MG63 (cell line): ENCODE data around the gene MEIS2. TPM values are rescaled to one million over a fixed set of nuclear protein-coding genes. Genes with fewer than 3 reads are reported as not detected.

Source experiments
- DNase-seq: peaks from one replicate; pipeline ENCODE4 v3.0.0-alpha.2; 2020
- H3K27me3 ChIP-seq: fragments of 250-450 bp; sonication (Bioruptor Pico); 2 replicates; pipeline ENCODE4 v1.5.1; 2020; ENCODE audit warnings: mild to moderate bottlenecking, moderate library complexity
- H3K36me3 ChIP-seq: fragments of 250-450 bp; sonication (Bioruptor Pico); 2 replicates; pipeline ENCODE4 v1.5.1; 2020; ENCODE audit warnings: mild to moderate bottlenecking, moderate library complexity
- H3K4me3 ChIP-seq: fragments of 250-450 bp; sonication (Bioruptor Pico); 2 replicates; pipeline ENCODE4 v1.5.1; 2020; ENCODE audit warnings: mild to moderate bottlenecking, moderate library complexity
- H3K9me3 ChIP-seq: fragments of 250-450 bp; sonication (Bioruptor Pico); 2 replicates; pipeline ENCODE4 v1.5.1; 2020; ENCODE audit warnings: mild to moderate bottlenecking, moderate library complexity
- total RNA-seq: library from RNA; depleted of rRNA; stranded (reverse); fragments of >200 nt; shearing (Covaris generic); gene quantifications from 2 replicates; pipeline ENCODE4 v1.2.3, GENCODE V29; 2014; ENCODE audit warnings: low replicate concordance

MEIS2 gene
- total RNA-seq, 1 experiment from 2014 or later, result 2.0 TPM

DNA sequence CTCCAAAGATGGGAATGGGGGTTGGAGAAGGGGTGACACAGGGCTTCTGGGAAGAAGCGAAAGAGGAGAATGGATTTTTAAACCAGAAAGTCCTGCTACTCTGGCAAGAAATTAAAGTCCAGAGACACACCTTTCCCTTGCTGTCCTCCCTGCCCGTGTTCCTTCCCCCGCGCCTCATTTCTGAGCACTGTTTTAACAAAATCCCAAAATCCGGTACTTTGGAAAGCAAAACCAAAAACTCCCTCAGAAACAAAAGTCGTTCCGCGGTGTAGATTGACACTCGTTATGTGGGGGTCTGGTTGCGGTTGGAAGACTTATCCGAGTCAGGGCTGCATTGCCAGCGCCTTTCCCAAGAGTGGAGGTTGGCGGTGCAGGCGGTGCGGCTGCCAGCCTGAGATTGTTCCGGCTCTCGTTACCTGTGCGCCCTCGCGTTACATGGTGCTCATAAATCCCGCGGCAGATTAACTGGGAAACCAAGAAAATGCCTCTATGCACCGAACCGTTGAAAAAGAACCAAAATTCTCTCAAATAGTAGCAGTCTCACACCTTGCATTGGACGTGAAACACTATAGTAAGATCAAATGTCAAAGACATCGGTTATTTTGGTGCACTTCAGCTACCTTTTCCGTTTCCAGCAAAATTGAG, 217.7 kb downstream of the MEIS2 start:
- Histone ChIP-seq H3K4me3 (no peak overlapping the region), H3K36me3 (no peaks in the 10 kb centered on the region), H3K27me3 (peaks cover 24% of the 10 kb centered on the region), H3K9me3 (no peaks in the 10 kb centered on the region)
- no peak for DNase-seq

DNA sequence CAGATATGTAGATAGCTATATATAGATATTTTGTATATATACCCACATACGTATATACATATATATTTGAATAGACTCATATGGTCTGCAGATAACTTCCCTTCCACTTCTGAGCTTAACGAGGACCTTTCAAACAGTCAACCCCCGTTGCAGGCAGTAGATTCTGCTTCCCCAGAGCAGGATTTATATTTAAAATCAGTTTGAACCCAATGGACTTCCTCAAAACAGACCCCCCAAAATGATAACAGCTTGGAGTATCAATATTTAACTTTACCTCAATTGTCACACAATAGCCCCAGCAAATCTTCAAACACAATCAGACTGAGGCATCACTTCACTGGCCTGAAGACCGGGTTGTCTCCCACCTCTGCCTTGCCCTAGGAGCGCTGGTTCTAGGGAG, 218.3 kb downstream of the MEIS2 start:
- Histone ChIP-seq H3K27me3 (peaks cover 22% of the 10 kb centered on the region), H3K9me3 (no peaks in the 10 kb centered on the region), H3K36me3 (no peaks in the 10 kb centered on the region), H3K4me3 (no peak overlapping the region)
- DNase-seq, result no peak

DNA sequence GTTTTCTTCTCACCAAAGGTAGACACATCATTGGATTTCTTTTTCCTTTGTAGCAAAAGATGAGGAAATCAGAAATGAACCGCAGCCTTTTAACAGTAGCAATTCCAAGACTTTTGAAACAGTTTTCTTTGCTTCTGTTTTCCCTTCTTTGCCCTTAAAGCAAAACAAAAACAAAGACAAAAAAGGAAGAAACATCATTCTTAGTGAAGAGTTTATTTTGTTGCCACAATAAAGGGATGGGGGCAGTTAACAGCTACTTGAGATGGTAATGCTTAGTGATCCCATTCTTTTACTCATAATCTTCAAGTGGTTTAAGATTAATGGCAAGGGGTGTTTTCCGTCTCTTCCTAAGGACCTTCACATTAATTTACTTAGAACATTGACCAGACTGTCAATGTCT, 218.8 kb downstream of the MEIS2 start:
- DNase-seq, result no peak
- no peak overlapping the region for H3K4me3 ChIP-seq
- no peaks in the 10 kb centered on the region for H3K9me3 ChIP-seq
- no peaks in the 10 kb centered on the region for H3K36me3 ChIP-seq
- H3K27me3 ChIP-seq, result peaks cover 26% of the 10 kb centered on the region

DNA sequence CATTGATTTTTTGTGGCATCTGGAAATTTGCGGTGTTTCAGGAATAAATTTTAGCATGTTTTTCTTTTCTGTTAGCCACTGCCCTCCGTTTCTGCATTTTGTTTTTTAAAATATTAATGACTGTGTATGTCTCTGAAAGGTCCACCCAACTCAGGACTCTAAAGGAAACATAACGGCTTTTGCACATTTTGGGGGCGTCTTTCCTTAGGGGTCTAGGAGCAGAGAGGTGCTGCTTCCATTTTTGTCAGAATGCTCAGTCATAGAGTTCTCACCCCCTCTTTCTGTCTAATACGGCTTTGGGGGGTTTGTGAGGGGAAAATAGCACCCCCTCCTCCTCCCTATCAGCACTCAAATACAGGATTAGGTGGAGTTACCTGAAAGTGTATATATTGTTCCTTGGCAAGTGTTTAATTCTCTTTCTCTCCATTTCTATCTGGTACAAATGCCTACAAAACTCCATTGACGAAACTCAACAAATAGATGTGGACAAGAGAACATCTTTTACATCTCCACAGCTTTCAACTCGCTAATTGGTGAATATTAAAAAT, 219.4 kb downstream of the MEIS2 start:
- H3K27me3 ChIP-seq, result peaks cover 27% of the 10 kb centered on the region
- H3K36me3 ChIP-seq, result no peaks in the 10 kb centered on the region
- DNase-seq, result no peak

DNA sequence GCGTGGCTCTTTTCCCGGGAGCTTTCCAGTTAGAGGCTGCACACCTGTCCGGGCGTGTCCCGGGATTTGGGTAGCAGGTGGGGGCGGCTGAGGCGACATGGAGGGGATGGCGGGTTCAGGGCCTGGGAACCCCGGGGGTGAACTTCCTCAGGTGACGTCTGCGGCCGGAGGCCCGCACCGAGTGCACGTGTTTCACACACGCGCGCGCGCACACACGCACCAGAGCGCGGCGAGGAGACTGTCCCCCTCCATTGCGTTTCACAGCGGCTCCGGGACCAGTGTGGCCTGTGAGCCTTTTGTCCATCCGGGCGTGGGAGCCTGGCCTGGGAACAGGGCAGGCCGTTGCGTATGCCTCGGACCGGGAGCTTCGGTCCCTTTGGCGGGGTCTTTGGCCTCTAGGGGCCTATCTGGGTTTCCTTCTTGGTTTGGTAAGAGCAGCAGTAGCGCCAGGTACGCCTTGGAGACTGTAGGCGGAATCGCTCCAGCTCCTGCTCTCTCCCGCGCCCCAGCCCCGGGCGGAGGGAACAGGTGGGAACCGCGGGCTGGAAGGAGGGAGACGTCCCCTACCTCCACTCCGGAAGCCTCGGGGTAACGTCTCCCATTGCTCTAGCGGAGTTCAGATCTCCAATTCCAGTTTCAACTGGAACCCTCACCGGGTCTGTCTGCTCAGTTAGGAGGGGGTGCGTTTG, 220.0 kb downstream of the MEIS2 start:
- no peaks in the 10 kb centered on the region for H3K9me3 ChIP-seq
- no peak overlapping the region for H3K4me3 ChIP-seq
- no peak for DNase-seq
- peaks cover 28% of the 10 kb centered on the region for H3K27me3 ChIP-seq
- no peaks in the 10 kb centered on the region for H3K36me3 ChIP-seq

More for the DNA sequence above, 219.4 kb downstream of the MEIS2 start:
- Histone ChIP-seq H3K9me3 (no peaks in the 10 kb centered on the region), H3K4me3 (no peak overlapping the region)

DNA sequence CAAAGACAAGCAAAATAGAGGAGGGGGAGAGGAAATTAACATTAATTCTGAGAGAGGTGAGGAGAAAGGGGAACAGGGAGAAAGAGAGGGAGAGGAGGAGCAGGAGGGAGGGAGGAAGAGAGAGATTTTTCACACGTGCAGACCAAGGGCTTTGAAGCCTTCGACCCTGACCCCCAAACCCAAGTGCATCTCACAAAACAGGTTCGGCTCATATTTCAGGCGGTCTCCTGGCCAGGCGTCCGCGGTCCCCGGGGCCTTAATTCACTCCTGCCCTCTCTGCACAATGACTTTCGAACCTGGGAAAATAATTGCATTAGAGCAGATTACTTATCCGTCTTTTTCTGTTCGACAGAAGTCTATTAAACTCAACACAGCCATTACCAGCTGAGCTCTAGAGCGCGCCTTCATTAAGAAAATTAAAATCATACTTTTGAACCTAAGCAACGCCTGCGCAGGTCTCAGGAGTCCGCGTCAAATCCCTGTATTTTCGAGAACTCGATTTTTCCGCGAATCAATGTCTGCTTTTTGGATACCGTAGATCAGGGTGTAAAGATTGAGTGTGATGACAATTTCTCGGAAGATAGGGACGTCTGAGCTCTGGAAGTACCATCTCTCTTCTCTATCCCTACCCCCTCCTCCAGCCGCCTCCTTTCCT, 220.7 kb downstream of the MEIS2 start:
- Histone ChIP-seq H3K27me3 (peaks cover 28% of the 10 kb centered on the region), H3K9me3 (no peaks in the 10 kb centered on the region), H3K4me3 (no peak overlapping the region), H3K36me3 (no peaks in the 10 kb centered on the region)
- DNase-seq, result no peak

DNA sequence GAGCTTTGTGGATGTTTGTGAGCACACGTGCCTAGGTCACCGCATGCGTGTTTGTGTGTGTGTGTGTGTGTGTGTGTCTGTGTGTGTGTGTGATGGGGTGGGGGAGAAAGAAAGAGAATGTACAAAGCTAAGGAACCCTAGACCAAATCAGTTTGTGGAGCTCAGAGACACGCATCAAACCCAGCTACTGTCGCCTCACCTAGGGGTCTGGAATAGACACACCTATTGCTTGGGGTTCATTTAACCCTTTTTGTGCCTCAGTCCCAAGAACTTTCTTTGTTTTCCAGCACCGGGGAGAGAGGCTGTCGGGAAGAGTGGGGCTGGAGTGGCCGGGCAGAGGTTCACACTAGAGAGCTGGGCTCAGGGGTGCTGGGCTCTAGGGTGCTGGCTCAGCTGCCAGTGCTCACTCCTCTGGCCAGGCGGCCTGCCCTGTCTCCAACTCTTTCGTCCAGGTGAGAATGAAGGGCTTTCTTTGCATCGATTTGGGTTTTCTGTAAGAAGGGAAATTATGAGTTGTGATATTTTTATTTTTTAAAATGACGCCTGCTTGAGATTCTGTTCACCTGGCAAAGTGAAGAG, 221.6 kb downstream of the MEIS2 start:
- DNase-seq, result no peak
- H3K9me3 ChIP-seq, result no peaks in the 10 kb centered on the region
- no peak overlapping the region for H3K4me3 ChIP-seq
- peaks cover 28% of the 10 kb centered on the region for H3K27me3 ChIP-seq
- H3K36me3 ChIP-seq, result no peaks in the 10 kb centered on the region

DNA sequence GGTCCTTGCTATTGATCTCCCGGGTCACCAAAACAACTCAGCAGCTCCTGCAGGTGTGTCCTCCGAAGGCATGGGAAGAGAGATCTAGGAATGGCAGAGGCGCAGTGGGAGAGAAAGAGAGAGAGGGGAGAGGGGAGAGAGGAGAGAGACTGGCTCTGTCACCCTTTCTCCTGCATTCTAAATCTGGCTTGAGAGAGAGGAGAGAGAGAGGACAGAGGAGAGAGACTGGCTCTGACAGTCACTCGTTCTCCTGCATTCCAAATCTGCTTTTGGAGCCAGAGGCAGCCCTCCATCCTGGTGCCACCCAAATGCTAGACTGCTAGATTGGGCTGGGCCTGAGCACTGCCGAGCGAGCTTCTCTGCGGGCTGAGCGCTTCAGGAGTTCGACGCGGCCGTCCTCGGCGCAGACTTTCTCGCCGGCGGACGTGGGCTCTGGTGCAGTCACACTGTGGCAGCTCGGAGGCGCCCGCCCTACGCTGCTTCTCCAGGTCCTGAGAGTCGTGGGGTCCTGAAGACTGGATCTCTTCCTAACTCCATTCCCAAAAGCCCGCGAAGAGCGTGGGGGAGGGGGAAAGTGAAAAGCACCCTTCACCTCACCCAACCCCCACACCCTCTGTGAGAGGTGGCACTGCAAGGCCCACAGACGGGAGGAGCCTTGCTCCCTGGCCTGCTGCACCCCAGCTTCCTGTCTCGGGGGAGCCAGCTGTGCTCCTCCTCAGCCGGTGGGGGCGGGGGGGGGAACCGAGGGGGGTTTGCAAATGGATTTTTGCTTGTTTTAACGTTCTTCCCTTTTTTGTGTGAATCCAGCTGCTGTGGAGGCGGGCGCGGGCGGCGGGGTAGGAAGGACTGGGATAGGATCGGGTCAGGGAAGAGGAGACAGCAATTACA, 222.3 kb downstream of the MEIS2 start:
- Histone ChIP-seq H3K36me3 (no peaks in the 10 kb centered on the region), H3K9me3 (no peaks in the 10 kb centered on the region), H3K27me3 (peaks cover 23% of the 10 kb centered on the region), H3K4me3 (no peak overlapping the region)
- no peak for DNase-seq

DNA sequence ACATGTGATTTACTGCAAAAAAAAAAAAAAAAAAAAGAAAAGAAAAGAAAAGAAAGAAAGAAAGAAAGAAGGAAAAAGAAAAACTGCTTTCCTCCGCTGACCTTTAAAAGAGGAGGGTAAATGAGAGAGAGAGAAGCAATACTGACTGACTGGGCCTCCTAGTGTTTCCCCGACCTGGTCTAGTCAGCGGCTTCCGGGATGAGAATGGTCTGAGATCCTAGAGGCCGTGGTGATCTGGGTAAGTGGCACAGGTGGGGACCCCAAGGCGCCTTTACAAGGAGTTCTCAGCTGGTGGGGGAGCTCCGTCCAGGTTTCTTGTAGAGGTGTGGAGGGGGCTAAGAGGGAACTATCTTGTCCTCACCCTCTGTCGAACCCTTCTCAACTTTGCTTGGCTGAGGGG, 223.1 kb downstream of the MEIS2 start:
- H3K4me3 ChIP-seq, result no peak overlapping the region
- no peaks in the 10 kb centered on the region for H3K9me3 ChIP-seq
- peaks cover 15% of the 10 kb centered on the region for H3K27me3 ChIP-seq
- no peak for DNase-seq
- no peaks in the 10 kb centered on the region for H3K36me3 ChIP-seq

DNA sequence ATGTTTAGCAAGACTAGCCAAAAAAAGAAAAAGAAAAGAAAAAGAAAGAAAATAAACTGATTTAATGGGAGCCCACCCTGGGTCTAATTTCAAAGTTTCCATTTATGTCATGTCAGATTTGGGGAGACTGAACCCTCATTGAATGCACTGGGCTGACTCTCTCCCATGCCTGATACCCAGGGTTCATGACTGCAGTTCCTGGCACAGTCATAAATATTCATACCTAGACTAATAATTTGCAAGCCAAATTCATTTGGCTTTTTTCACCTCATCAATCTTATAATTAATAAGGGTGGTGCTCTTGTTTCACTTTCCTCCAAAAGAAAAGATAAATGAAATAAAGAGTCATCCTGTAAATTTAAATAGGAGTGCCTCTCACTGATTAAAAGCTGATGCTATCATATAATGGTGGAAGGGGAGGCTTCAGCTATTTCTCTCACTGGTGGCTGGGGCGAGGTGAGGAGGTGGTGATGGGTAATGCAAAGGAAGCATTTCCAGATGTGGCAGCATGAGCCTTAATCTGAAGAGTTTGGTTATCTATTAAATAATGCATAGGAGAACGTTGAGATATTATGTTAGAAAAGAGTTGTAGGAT, 224.5 kb downstream of the MEIS2 start:
- Histone ChIP-seq H3K36me3 (no peaks in the 10 kb centered on the region), H3K27me3 (peaks cover 6% of the 10 kb centered on the region; the same call in 1 of the 2 replicates), H3K4me3 (no peak overlapping the region), H3K9me3 (no peaks in the 10 kb centered on the region)
- DNase-seq, result no peak

DNA sequence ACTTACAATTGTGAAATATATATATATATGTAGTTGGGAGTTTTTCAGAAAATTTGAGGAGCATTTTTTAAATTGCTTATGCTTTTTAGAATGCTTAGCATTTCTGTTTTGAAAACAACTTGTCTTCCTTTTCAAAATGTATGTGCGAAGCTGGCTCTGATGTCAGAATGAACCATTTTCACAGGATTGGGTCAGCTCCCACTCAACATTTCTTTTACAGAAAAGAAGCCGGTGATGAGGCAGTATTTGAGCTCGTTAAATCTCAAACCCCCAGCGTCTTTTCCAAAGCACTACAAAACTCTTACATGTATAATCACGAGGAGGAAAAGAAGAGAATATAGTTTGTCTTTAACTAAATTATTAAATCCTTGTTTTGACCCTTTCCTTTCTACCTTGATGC, 225.4 kb downstream of the MEIS2 start:
- no peak for DNase-seq
- Histone ChIP-seq H3K9me3 (no peaks in the 10 kb centered on the region), H3K4me3 (no peak overlapping the region), H3K27me3 (peaks cover 6% of the 10 kb centered on the region; the same call in 1 of the 2 replicates), H3K36me3 (no peaks in the 10 kb centered on the region)

DNA sequence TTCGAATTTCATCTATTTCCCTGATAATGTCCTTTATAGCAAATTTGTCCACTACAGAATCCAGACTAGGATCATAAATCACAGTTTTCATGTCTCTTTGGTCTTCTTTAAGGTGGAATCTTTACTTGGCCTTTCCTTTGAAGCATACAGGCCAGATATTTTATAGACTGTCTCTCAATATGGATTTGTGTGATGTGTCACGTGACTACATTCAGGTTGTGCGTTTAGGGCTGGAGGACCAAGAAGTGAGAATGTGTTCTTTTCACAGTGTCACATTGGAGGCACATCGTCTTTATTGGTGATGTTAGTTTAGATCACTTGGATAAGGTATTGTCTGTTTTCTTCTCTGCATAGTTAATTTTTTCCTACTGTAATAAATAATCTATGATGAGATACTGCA, 232.9 kb downstream of the MEIS2 start:
- no peaks in the 10 kb centered on the region for H3K36me3 ChIP-seq
- no peak for DNase-seq
- no peak overlapping the region for H3K4me3 ChIP-seq
- no peaks in the 10 kb centered on the region for H3K9me3 ChIP-seq
- no peaks in the 10 kb centered on the region for H3K27me3 ChIP-seq

DNA sequence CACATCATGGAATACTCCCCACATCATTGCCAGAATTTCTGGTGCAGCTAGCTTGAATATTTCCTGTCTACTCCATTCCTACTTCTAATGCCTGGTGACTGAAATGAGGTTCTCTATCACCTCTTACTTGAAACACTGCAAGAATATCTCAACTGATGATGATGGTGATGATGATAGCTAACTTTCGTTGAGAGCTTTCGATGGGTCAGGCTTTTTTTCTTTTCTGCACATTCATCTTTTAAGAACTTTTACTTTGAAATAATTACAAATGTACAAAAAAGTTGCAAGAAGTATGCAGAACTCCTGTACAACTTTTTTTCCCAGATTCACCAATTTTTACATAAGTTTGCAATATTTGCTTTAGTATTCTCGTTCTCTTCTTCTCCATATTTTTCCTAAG, 233.5 kb downstream of the MEIS2 start:
- Histone ChIP-seq H3K27me3 (no peaks in the 10 kb centered on the region), H3K9me3 (no peaks in the 10 kb centered on the region), H3K4me3 (no peak overlapping the region), H3K36me3 (no peaks in the 10 kb centered on the region)
- no peak for DNase-seq

DNA sequence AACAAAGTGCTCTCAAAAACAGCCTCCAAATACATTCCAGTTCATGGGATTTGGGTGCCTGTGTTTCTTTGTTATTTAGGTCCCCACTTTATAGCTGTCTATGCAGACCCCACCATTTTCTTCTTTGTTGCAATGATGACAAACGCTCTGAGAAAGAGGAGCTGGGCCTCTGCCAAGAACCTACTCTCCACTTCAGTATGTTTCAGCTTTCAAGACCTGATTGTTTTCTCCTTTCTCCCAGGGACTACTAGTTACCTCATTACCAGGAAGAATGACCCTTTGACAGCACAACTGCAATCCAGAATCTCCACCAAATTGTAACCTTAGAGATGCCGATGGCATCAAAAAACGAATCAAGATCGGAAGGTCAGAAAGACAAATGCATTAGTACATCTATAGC, 236.8 kb downstream of the MEIS2 start:
- Histone ChIP-seq H3K4me3 (no peak overlapping the region), H3K9me3 (no peaks in the 10 kb centered on the region), H3K36me3 (no peaks in the 10 kb centered on the region), H3K27me3 (no peaks in the 10 kb centered on the region)
- no peak for DNase-seq

DNA sequence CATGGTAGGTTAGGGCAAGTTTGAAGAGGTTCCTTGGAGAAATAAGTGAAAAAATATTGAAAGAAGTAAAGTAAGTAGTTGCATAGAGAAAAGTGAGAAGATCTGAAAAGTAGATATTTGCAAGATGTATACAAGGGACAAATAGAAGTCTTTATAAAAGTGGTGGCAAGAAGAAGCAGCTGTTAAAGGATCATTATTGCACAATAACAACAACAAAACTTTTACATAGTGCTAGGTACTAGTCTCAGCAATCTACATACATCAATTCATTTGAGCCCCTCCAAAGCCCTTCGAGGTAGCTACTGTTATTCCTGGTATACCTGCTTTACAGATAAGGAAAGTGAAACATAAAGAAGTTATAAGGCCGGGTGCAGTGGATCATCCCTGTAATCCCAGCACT, 239.6 kb downstream of the MEIS2 start:
- no peaks in the 10 kb centered on the region for H3K27me3 ChIP-seq
- no peak for DNase-seq

DNA sequence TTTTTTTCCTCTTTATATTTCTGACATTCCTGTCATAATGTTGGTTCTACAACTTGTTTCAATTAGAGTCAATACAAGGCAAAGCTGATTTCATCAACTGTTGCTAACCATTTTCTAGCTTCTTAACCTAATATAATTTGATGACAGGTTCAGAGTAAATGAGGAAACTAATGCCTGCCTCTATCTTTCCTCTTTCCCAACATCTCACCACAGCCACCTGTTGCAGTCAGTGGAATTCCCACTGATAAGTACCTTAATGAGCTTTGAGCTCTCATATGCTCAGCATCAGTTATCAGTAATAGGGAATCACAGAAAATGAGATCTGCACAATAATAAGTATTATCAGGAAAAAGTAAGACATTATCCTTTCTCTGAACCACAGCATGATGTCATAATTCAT, 241.9 kb downstream of the MEIS2 start:
- no peak for DNase-seq
- H3K36me3 ChIP-seq, result no peaks in the 10 kb centered on the region
- H3K4me3 ChIP-seq, result no peak overlapping the region
- H3K27me3 ChIP-seq, result no peaks in the 10 kb centered on the region
- no peaks in the 10 kb centered on the region for H3K9me3 ChIP-seq

More for the DNA sequence above, 239.6 kb downstream of the MEIS2 start:
- H3K4me3 ChIP-seq, result no peak overlapping the region
- H3K9me3 ChIP-seq, result no peaks in the 10 kb centered on the region
- no peaks in the 10 kb centered on the region for H3K36me3 ChIP-seq
